Osteoblast (primary cell): ENCODE data around the gene PIK3R3. TPM values are rescaled to one million over a fixed set of nuclear protein-coding genes. Genes with fewer than 3 reads are reported as not detected.

Source experiments
- DNase-seq: peaks from one replicate; pipeline ENCODE4 v3.0.0; 2011; ENCODE audit warnings: low spot score, mixed read lengths; ENCODE audit not compliant: insufficient read length; ENCODE audit errors: missing footprints
- H2AFZ ChIP-seq: 2 replicates; pipeline ENCODE4 v1.6.0; 2011; ENCODE audit warnings: mild to moderate bottlenecking, low read length
- H3K27ac ChIP-seq: 2 replicates; pipeline ENCODE4 v1.5.1; 2011; ENCODE audit warnings: mild to moderate bottlenecking, low read depth, low read length, moderate library complexity
- H3K27me3 ChIP-seq: 2 replicates; pipeline ENCODE4 v1.6.0; 2012; ENCODE audit warnings: mild to moderate bottlenecking, control low read depth, inconsistent platforms, low read length, moderate library complexity; ENCODE audit not compliant: insufficient read depth
- H3K36me3 ChIP-seq: 2 replicates; pipeline ENCODE4 v1.5.1; 2011; ENCODE audit warnings: mild to moderate bottlenecking, low read length, control low read depth, moderate library complexity; ENCODE audit not compliant: insufficient read depth
- H3K4me1 ChIP-seq: 2 replicates; pipeline ENCODE4 v1.5.1; 2011; ENCODE audit warnings: mild to moderate bottlenecking, low read length, control low read depth, moderate library complexity; ENCODE audit not compliant: insufficient read depth
- H3K4me2 ChIP-seq: 2 replicates; pipeline ENCODE4 v1.6.0; 2011; ENCODE audit warnings: mild to moderate bottlenecking, low read length; ENCODE audit not compliant: insufficient read depth
- H3K4me3 ChIP-seq: fragments of 200-600 bp; sonication (generic); 3 replicates; pipeline ENCODE4 v1.5.1; 2012; ENCODE audit warnings: mild to moderate bottlenecking, low read length, inconsistent platforms; ENCODE audit not compliant: insufficient read depth
- H3K79me2 ChIP-seq: 2 replicates; pipeline ENCODE4 v1.6.0; 2012; ENCODE audit warnings: mild to moderate bottlenecking, low read length, control low read depth, inconsistent platforms; ENCODE audit not compliant: insufficient read depth
- H3K9me3 ChIP-seq: 2 replicates; pipeline ENCODE4 v1.5.1; 2011; ENCODE audit warnings: low read depth, low read length, control low read depth
- H4K20me1 ChIP-seq: 2 replicates; pipeline ENCODE4 v1.6.0; 2012; ENCODE audit warnings: mild to moderate bottlenecking, low read length, control low read depth; ENCODE audit not compliant: insufficient read depth
- total RNA-seq: library from RNA; depleted of rRNA; stranded (reverse); fragments of >200 nt; gene quantifications from 2 replicates; pipeline ENCODE4 v1.2.3, GENCODE V29; 2012
- TF ChIP-seq, protein P1 (sequence below): IDR thresholded peaks from 2 replicates; pipeline ENCODE4 v1.5.1; 2011; ENCODE audit warnings: mild to moderate bottlenecking, low read depth, low read length, moderate library complexity; ENCODE audit errors: extremely low read depth

PIK3R3 gene
- total RNA-seq, 1 donor = 4.0 TPM

- peaks cover 24% of the 10 kb centered on the region for H3K36me3 ChIP-seq
- DNase-seq = no peak
- H3K4me3 ChIP-seq = no peak overlapping the region
- no peaks in the 10 kb centered on the region for H3K4me1 ChIP-seq
- H3K9me3 ChIP-seq = no peaks in the 10 kb centered on the region
- TF ChIP-seq, protein P1, sequence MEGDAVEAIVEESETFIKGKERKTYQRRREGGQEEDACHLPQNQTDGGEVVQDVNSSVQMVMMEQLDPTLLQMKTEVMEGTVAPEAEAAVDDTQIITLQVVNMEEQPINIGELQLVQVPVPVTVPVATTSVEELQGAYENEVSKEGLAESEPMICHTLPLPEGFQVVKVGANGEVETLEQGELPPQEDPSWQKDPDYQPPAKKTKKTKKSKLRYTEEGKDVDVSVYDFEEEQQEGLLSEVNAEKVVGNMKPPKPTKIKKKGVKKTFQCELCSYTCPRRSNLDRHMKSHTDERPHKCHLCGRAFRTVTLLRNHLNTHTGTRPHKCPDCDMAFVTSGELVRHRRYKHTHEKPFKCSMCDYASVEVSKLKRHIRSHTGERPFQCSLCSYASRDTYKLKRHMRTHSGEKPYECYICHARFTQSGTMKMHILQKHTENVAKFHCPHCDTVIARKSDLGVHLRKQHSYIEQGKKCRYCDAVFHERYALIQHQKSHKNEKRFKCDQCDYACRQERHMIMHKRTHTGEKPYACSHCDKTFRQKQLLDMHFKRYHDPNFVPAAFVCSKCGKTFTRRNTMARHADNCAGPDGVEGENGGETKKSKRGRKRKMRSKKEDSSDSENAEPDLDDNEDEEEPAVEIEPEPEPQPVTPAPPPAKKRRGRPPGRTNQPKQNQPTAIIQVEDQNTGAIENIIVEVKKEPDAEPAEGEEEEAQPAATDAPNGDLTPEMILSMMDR = no peak
- H3K27ac ChIP-seq = no peak overlapping the region
- H3K27me3 ChIP-seq = no peaks in the 10 kb centered on the region
- no peaks in the 10 kb centered on the region for H3K79me2 ChIP-seq
- no peak overlapping the region for H2AFZ ChIP-seq
- no peak overlapping the region for H3K4me2 ChIP-seq
- H4K20me1 ChIP-seq = no peaks in the 10 kb centered on the region
Measured at GRCh38 chr1:46019348-46019747, 113.1 kb downstream of the PIK3R3 start.

DNA sequence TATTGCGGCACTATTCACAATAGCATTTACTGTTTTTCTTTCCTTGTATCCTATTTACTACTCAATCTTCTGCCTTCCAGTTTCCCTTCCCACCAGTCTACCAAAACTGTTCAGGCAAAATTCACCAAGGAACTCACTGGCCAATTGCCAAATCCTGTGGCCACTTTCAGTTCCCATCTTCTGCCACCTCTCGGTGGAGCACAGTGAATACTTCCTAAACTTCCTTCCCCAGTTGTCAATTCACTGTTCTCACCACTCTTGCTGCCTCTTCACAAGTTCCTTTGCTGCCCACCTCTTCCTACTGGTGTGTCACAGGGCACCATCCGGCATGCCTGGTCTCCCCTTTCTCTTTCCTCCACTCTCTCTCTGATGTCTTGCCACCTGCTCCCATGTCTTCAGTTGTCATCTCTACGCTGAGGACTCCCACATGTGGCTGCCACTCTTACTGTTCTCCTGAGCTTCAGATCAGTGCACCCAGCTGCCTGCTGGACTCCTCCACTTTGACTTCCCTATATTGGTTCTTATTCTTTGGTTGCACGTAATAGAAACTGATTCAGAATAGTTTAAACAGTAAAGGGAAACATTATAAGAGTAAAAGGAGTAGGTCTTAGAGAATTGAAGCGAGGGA, 114.4 kb downstream of the PIK3R3 start:
- Histone ChIP-seq H3K9me3 (no peaks in the 10 kb centered on the region), H3K79me2 (no peaks in the 10 kb centered on the region), H4K20me1 (no peaks in the 10 kb centered on the region), H3K36me3 (peaks cover 16% of the 10 kb centered on the region), H3K4me1 (no peaks in the 10 kb centered on the region), H3K27ac (no peak overlapping the region), H3K4me3 (no peak overlapping the region), H3K4me2 (no peak overlapping the region), H3K27me3 (no peaks in the 10 kb centered on the region), H2AFZ (no peak overlapping the region)
- no peak for DNase-seq
- TF ChIP-seq, protein P1 = no peak

DNA sequence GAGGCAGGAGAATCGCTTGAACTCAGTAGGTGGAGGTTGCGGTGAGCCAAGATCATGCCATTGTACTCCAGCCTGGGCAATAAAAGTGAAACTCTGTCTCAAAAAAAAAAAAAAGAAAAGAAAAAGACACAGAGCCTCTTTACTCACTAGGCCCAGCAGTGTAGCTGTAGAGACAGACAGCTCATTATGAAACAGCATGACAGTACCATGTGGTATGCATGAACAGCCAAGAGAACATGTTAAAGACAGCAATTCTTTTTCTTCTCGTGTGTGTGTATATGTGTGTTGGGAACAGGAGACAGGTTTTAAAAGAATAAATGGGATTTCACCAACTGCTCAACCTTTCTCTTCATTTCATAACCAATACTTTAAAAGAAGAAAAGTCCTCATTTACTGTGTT, 118.8 kb downstream of the PIK3R3 start:
- Histone ChIP-seq H3K36me3 (peaks cover 21% of the 10 kb centered on the region), H3K27me3 (no peaks in the 10 kb centered on the region), H3K9me3 (no peaks in the 10 kb centered on the region), H2AFZ (no peak overlapping the region), H3K4me1 (no peaks in the 10 kb centered on the region), H3K4me3 (no peak overlapping the region), H3K79me2 (no peaks in the 10 kb centered on the region), H4K20me1 (no peaks in the 10 kb centered on the region), H3K4me2 (no peak overlapping the region), H3K27ac (no peak overlapping the region)
- TF ChIP-seq, protein P1 = no peak
- no peak for DNase-seq

DNA sequence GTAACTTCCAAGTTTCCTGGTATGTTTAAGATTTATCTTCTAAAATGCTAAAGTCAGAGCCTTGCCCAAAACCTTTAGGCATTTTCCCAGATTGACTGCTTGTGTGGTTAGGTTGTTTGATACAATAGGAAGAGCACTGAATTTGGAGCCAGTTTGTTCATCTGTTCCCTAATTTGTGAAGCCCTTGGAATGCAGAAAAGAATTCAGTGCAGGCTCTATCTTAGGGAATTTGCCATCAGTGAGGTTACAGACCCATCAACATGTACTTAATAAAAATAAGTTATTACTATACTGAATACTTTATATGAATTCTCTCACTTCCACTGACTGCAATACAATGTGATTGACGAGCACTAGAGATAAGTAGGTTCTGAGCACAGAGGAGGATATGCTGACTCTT, 120.2 kb downstream of the PIK3R3 start:
- Histone ChIP-seq H3K9me3 (no peaks in the 10 kb centered on the region), H3K36me3 (peaks cover 31% of the 10 kb centered on the region), H3K4me1 (no peaks in the 10 kb centered on the region), H4K20me1 (no peaks in the 10 kb centered on the region), H3K4me3 (no peak overlapping the region), H3K27ac (no peak overlapping the region), H2AFZ (no peak overlapping the region), H3K4me2 (no peak overlapping the region), H3K27me3 (no peaks in the 10 kb centered on the region), H3K79me2 (no peaks in the 10 kb centered on the region)
- TF ChIP-seq, protein P1 = no peak
- no peak for DNase-seq
